Measurements from ENCODE around the gene CST1.

The CST1 gene

DNA sequence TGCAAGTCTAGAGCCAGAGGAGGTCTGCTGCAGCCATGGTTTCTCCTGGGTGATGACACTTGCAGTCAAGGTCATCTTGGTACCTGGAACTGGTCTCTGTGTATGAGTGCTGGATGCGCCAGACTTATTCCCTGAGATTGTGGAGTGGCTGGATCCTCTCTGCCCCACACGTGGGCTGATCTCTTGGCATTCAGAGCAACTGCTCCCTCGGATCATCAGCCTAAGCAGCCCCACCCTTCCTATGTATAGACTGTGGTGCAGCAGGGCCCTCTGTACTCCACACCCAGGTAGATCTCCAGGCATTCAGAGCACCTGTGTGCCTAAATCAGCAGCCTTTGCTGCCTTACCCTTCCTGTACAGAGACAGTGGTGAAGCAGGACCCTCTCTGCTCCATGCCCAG is 49.8 kb downstream of the CST1 start:
- no peak for DNase-seq

DNA sequence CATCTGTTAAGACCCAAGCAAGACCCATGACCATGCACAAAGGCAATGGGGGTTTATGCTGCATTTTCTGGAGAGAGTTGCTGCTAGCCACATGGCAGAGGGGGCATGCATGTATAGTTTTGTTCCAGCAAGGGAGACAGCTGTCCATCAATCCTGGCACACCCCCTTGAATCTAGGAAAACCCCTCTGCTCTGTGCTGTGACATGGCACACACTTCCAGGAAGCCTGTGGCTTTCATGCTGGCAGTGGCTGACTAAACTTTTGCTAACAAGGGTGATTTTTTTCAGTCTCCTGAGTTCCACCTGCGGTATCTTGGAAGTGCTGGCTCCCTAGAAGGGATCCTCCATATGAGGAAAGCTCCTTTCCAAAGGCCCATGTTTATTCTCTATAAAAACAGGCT is 52.8 kb downstream of the CST1 start:
- no peak for DNase-seq
